Measurements from ENCODE around the gene SLC6A3. TPM values are rescaled to one million over a fixed set of nuclear protein-coding genes. Genes with fewer than 3 reads are reported as not detected.

Gene SLC6A3
- total RNA-seq, 1 donor from 2014 or later, result 0.10 TPM

GRCh38 chr5:1441166-1441865, 3.9 kb downstream of the SLC6A3 start:
- Mint-ChIP-seq H3K27ac (ENCODE audit: unreplicated experiment) (no peak overlapping the region), H3K36me3 (ENCODE audit: low read depth, unreplicated experiment) (peaks cover 11% of the 10 kb centered on the region), H3K27me3 (ENCODE audit: unreplicated experiment) (peaks cover 17% of the 10 kb centered on the region), H3K4me3 (ENCODE audit: unreplicated experiment) (no peak overlapping the region), H3K9me3 (ENCODE audit: unreplicated experiment) (peaks cover 3% of the 10 kb centered on the region), H3K4me1 (ENCODE audit: unreplicated experiment) (peaks cover 10% of the 10 kb centered on the region)
- no peak for DNase-seq (ENCODE audit: low spot score)
- no peak for TF ChIP-seq CTCF (IDR thresholded peaks at IDR 0.05; ENCODE audit: unreplicated experiment)

GRCh38 chr5:1440098-1440493, 5.1 kb downstream of the SLC6A3 start:
- Mint-ChIP-seq H3K27ac (ENCODE audit: unreplicated experiment) (peak overlapping the region; percentile 16), H3K4me3 (ENCODE audit: unreplicated experiment) (peak overlapping the region; percentile 13), H3K4me1 (ENCODE audit: unreplicated experiment) (peaks cover 10% of the 10 kb centered on the region), H3K27me3 (ENCODE audit: unreplicated experiment) (peaks cover 17% of the 10 kb centered on the region), H3K9me3 (ENCODE audit: unreplicated experiment) (peaks cover 3% of the 10 kb centered on the region), H3K36me3 (ENCODE audit: low read depth, unreplicated experiment) (peaks cover 11% of the 10 kb centered on the region)
- no peak for TF ChIP-seq CTCF (IDR thresholded peaks at IDR 0.05; ENCODE audit: unreplicated experiment)
- DNase-seq (ENCODE audit: low spot score), result no peak

GRCh38 chr5:1439388-1440097, 5.7 kb downstream of the SLC6A3 start:
- no peak overlapping the region for H3K4me3 Mint-ChIP-seq (ENCODE audit: unreplicated experiment)
- peaks cover 3% of the 10 kb centered on the region for H3K9me3 Mint-ChIP-seq (ENCODE audit: unreplicated experiment)
- no peak for DNase-seq (ENCODE audit: low spot score)
- H3K36me3 Mint-ChIP-seq (ENCODE audit: low read depth, unreplicated experiment), result peaks cover 13% of the 10 kb centered on the region
- peaks cover 10% of the 10 kb centered on the region for H3K4me1 Mint-ChIP-seq (ENCODE audit: unreplicated experiment)
- H3K27ac Mint-ChIP-seq (ENCODE audit: unreplicated experiment), result no peak overlapping the region
- H3K27me3 Mint-ChIP-seq (ENCODE audit: unreplicated experiment), result peaks cover 14% of the 10 kb centered on the region
- TF ChIP-seq CTCF (IDR thresholded peaks at IDR 0.05; ENCODE audit: unreplicated experiment), result no peak

GRCh38 chr5:1438871-1439270, 6.4 kb downstream of the SLC6A3 start:
- H3K27me3 Mint-ChIP-seq (ENCODE audit: unreplicated experiment), result peaks cover 9% of the 10 kb centered on the region
- H3K4me1 Mint-ChIP-seq (ENCODE audit: unreplicated experiment), result peaks cover 6% of the 10 kb centered on the region
- no peak for TF ChIP-seq CTCF (IDR thresholded peaks at IDR 0.05; ENCODE audit: unreplicated experiment)
- peaks cover 3% of the 10 kb centered on the region for H3K9me3 Mint-ChIP-seq (ENCODE audit: unreplicated experiment)
- no peak overlapping the region for H3K4me3 Mint-ChIP-seq (ENCODE audit: unreplicated experiment)
- DNase-seq (ENCODE audit: low spot score), result no peak
- no peak overlapping the region for H3K27ac Mint-ChIP-seq (ENCODE audit: unreplicated experiment)
- H3K36me3 Mint-ChIP-seq (ENCODE audit: low read depth, unreplicated experiment), result peaks cover 16% of the 10 kb centered on the region

Data from endothelial cell (in vitro differentiated cells).